H1 (cell line): ENCODE results near the gene LMNA.

Experiments
- BCL11A ChIP-seq, 2 experiments: IDR thresholded peaks; one replicate each; pipeline ENCODE4 v1.6.1; 2011; ENCODE audit warnings: low read depth in 2 of 2, low read length in 2 of 2, mild to moderate bottlenecking in 2 of 2
- CTCF ChIP-seq, 3 experiments: IDR thresholded peaks; 1 replicate in 2 of 3; 2 replicates in 1 of 3; pipeline versions ENCODE4 v1.5.1 to v1.6.1; 2011; ENCODE audit warnings: low read length in 3 of 3, mild to moderate bottlenecking in 3 of 3, inconsistent platforms in 2 of 3, low read depth in 1 of 3, moderate library complexity in 1 of 3; ENCODE audit not compliant: insufficient read depth in 1 of 3; ENCODE audit errors: control extremely low read depth in 1 of 3
- EP300 ChIP-seq, 2 experiments: IDR thresholded peaks; 1 replicate in 1 of 2; 2 replicates in 1 of 2; pipeline ENCODE4 v1.6.1; 2011 to 2012; ENCODE audit warnings: low read depth in 2 of 2, low read length in 2 of 2, mild to moderate bottlenecking in 2 of 2, borderline replicate concordance in 1 of 2, inconsistent platforms in 1 of 2, moderate library complexity in 1 of 2
- EZH2 ChIP-seq: fragments of 200-600 bp; sonication (generic); IDR thresholded peaks from 2 replicates; pipeline ENCODE4 v1.7.1; 2012; ENCODE audit warnings: low read depth, mild to moderate bottlenecking, moderate library complexity, low read length, inconsistent platforms; ENCODE audit not compliant: severe bottlenecking
- GABPA ChIP-seq: IDR thresholded peaks from 2 replicates; pipeline ENCODE4 v1.6.1; 2011; ENCODE audit warnings: mild to moderate bottlenecking, low read length, moderate library complexity, borderline replicate concordance; ENCODE audit not compliant: insufficient read depth
- HDAC2 ChIP-seq, 2 experiments: fragments of 300-600 bp in 1 of 2; sonication (generic) in 1 of 2; IDR thresholded peaks; 2 replicates each; pipeline ENCODE4 v1.6.1; 2011 to 2012; ENCODE audit warnings: low read depth in 2 of 2, low read length in 2 of 2, mild to moderate bottlenecking in 2 of 2, moderate library complexity in 2 of 2, borderline replicate concordance in 1 of 2, inconsistent platforms in 1 of 2
- MAFK ChIP-seq: IDR thresholded peaks from 2 replicates; pipeline ENCODE4 v1.6.1; 2012; ENCODE audit warnings: low read depth, mild to moderate bottlenecking, improper control_type of control experiment, low read length
- PHF8 ChIP-seq: fragments of 200-600 bp; sonication (generic); conservative IDR thresholded peaks from 2 replicates; pipeline ENCODE4 v1.7.1; 2012; ENCODE audit warnings: low read depth, mild to moderate bottlenecking, inconsistent platforms, low read length, moderate library complexity
- POLR2A ChIP-seq, 2 experiments: IDR thresholded peaks; 1 replicate in 1 of 2; 2 replicates in 1 of 2; pipeline ENCODE4 v1.6.1; 2011; ENCODE audit warnings: low read depth in 2 of 2, low read length in 2 of 2, mild to moderate bottlenecking in 2 of 2; ENCODE audit errors: control extremely low read depth in 1 of 2
- POU5F1 ChIP-seq: IDR thresholded peaks from 2 replicates; pipeline ENCODE4 v1.6.1; 2011; ENCODE audit warnings: low read depth, mild to moderate bottlenecking, low read length, moderate library complexity
- SUZ12 ChIP-seq: fragments of 200-600 bp; sonication (generic); IDR thresholded peaks from 2 replicates; pipeline ENCODE4 v1.6.1; 2012; ENCODE audit warnings: mild to moderate bottlenecking, inconsistent platforms, low read length, moderate library complexity, mixed read lengths
- ZNF274 ChIP-seq: IDR thresholded peaks from 2 replicates; pipeline ENCODE4 v1.7.0; 2012; ENCODE audit warnings: low read length, borderline replicate concordance; ENCODE audit errors: extremely low read depth

- TF ChIP-seq BCL11A (IDR thresholded peaks at IDR 0.05; ENCODE audit: low read depth in 2 of 2, low read length in 2 of 2): no peak
- TF ChIP-seq ZNF274: no peak
- TF ChIP-seq SUZ12: no peak
- no peak for TF ChIP-seq POLR2A (IDR thresholded peaks at IDR 0.05; ENCODE audit: control extremely low read depth in 1 of 2, low read depth in 2 of 2, low read length in 2 of 2)
- no peak for TF ChIP-seq MAFK
- TF ChIP-seq CTCF (IDR thresholded peaks at IDR 0.05; ENCODE audit: control extremely low read depth in 1 of 3, insufficient read depth in 1 of 3, low read depth in 1 of 3, low read length in 3 of 3): no peak
- no peak for TF ChIP-seq HDAC2 (IDR thresholded peaks at IDR 0.05; ENCODE audit: borderline replicate concordance in 1 of 2, low read depth in 2 of 2, low read length in 2 of 2)
- TF ChIP-seq POU5F1: no peak
- TF ChIP-seq PHF8: no peak
- TF ChIP-seq EZH2: no peak
- TF ChIP-seq EP300 (IDR thresholded peaks at IDR 0.05; ENCODE audit: borderline replicate concordance in 1 of 2, low read depth in 2 of 2, low read length in 2 of 2): no peak
- TF ChIP-seq GABPA: no peak
Measured at GRCh38 chr1:156128308-156128653, 13.8 kb downstream of the LMNA start.
